Neural progenitor cell (in vitro differentiated cells): ENCODE data around the gene ABCD3. TPM values are rescaled to one million over a fixed set of nuclear protein-coding genes. Genes with fewer than 3 reads are reported as not detected.

Experiments
- DNase-seq: peaks from one replicate; pipeline ENCODE4 v3.0.0-alpha.2; 2016; ENCODE audit warnings: low spot score
- H2AFZ ChIP-seq: fragments of 200-600 bp; sonication (generic); replicated peaks from 2 replicates; pipeline ENCODE4 v1.6.1; 2016; ENCODE audit warnings: antibody characterized with exemption
- H3F3A ChIP-seq: fragments of 200-600 bp; sonication (generic); 2 replicates; pipeline ENCODE4 v1.6.1; 2016; ENCODE audit warnings: antibody characterized with exemption, low read depth
- H3K27ac ChIP-seq: fragments of 200-600 bp; sonication (generic); 2 replicates; pipeline ENCODE4 v1.5.1; 2016; ENCODE audit warnings: mild to moderate bottlenecking
- H3K27me3 ChIP-seq: fragments of 200-600 bp; sonication (generic); 2 replicates; pipeline ENCODE4 v1.6.1; 2016; ENCODE audit warnings: mild to moderate bottlenecking, moderate library complexity
- H3K36me3 ChIP-seq: fragments of 200-600 bp; sonication (generic); 2 replicates; pipeline ENCODE4 v1.5.1; 2016
- H3K4me1 ChIP-seq: fragments of 200-600 bp; sonication (generic); 2 replicates; pipeline ENCODE4 v1.6.1; 2016; ENCODE audit warnings: mixed run types
- H3K4me2 ChIP-seq: fragments of 200-600 bp; sonication (generic); 2 replicates; pipeline ENCODE4 v1.6.1; 2016
- H3K4me3 ChIP-seq: fragments of 200-600 bp; sonication (generic); 2 replicates; pipeline ENCODE4 v1.5.1; 2016
- H3K79me2 ChIP-seq: fragments of 200-600 bp; sonication (generic); 2 replicates; pipeline ENCODE4 v1.6.1; 2016; ENCODE audit warnings: low read depth
- H3K9ac ChIP-seq: fragments of 200-600 bp; sonication (generic); 2 replicates; pipeline ENCODE4 v1.6.1; 2016
- H3K9me3 ChIP-seq: fragments of 200-600 bp; sonication (generic); 2 replicates; pipeline ENCODE4 v1.5.1; 2016; ENCODE audit warnings: low read depth
- H4K20me1 ChIP-seq: fragments of 200-600 bp; sonication (generic); 2 replicates; pipeline ENCODE4 v1.6.1; 2016; ENCODE audit warnings: low read depth
- H3K27ac Mint-ChIP-seq: 3 replicates; pipeline ENCODE4 v1.8.0; 2021; ENCODE audit warnings: mixed read lengths
- H3K27me3 Mint-ChIP-seq: 2 replicates; pipeline ENCODE4 v1.8.0; 2022; ENCODE audit warnings: low read depth, mild to moderate bottlenecking, inconsistent platforms, moderate library complexity, mixed read lengths; ENCODE audit not compliant: insufficient read depth
- H3K36me3 Mint-ChIP-seq: 3 replicates; pipeline ENCODE4 v1.8.0; 2021; ENCODE audit warnings: mixed read lengths
- H3K4me1 Mint-ChIP-seq: 3 replicates; pipeline ENCODE4 v1.8.0; 2021; ENCODE audit warnings: mixed read lengths
- H3K4me3 Mint-ChIP-seq: 3 replicates; pipeline ENCODE4 v1.8.0; 2021; ENCODE audit warnings: mild to moderate bottlenecking, moderate library complexity, mixed read lengths
- H3K9me3 Mint-ChIP-seq: 3 replicates; pipeline ENCODE4 v1.8.0; 2020; ENCODE audit warnings: mixed read lengths
- CTCF ChIP-seq: fragments of 200-600 bp; sonication (generic); IDR thresholded peaks from 2 replicates; pipeline ENCODE4 v1.5.1; 2017; ENCODE audit warnings: antibody characterized with exemption, mild to moderate bottlenecking
- EZH2 ChIP-seq: fragments of 200-600 bp; sonication (generic); IDR thresholded peaks from 2 replicates; pipeline ENCODE4 v1.6.1; 2017; ENCODE audit warnings: antibody characterized with exemption, mild to moderate bottlenecking, moderate library complexity
- EZH2phosphoT487 ChIP-seq: fragments of 200-600 bp; sonication (generic); IDR thresholded peaks from 2 replicates; pipeline ENCODE4 v1.6.1; 2017; ENCODE audit warnings: antibody characterized with exemption
- total RNA-seq: library from RNA; depleted of rRNA; stranded (reverse); fragments of >200 nt; gene quantifications from 2 replicates; pipeline ENCODE4 v1.2.3, GENCODE V29; 2015; ENCODE audit warnings: low replicate concordance

ABCD3 gene
- total RNA-seq, 1 donor from 2014 or later, result 45.1 TPM

- peaks cover 26% of the 10 kb centered on the region for H3K36me3 ChIP-seq
- H4K20me1 ChIP-seq, result no peaks in the 10 kb centered on the region
- no peak overlapping the region for H3K9ac ChIP-seq
- no peaks in the 10 kb centered on the region for H3K27me3 ChIP-seq
- no peaks in the 10 kb centered on the region for H3K4me1 ChIP-seq
- no peak overlapping the region for H3K4me2 ChIP-seq
- H3K4me1 Mint-ChIP-seq, result no peaks in the 10 kb centered on the region
- no peaks in the 10 kb centered on the region for H3K9me3 Mint-ChIP-seq
- H3K36me3 Mint-ChIP-seq, result peaks cover 23% of the 10 kb centered on the region
- H2AFZ ChIP-seq, result no peak overlapping the region
- no peak for DNase-seq
- H3K27ac Mint-ChIP-seq, result no peak overlapping the region
- H3K4me3 ChIP-seq, result no peak overlapping the region
- TF ChIP-seq CTCF (no peak), EZH2phosphoT487 (no peak), EZH2 (no peak)
- no peaks in the 10 kb centered on the region for H3F3A ChIP-seq
- no peaks in the 10 kb centered on the region for H3K79me2 ChIP-seq
- H3K27me3 Mint-ChIP-seq, result no peaks in the 10 kb centered on the region
- H3K27ac ChIP-seq, result no peak overlapping the region
- no peaks in the 10 kb centered on the region for H3K9me3 ChIP-seq
- no peak overlapping the region for H3K4me3 Mint-ChIP-seq
These were observed 78.0 kb downstream of the ABCD3 start for GRCh38 chr1:94496076-94496755.

- Mint-ChIP-seq H3K9me3 (no peaks in the 10 kb centered on the region), H3K4me3 (no peak overlapping the region), H3K27me3 (no peaks in the 10 kb centered on the region), H3K27ac (no peak overlapping the region), H3K4me1 (no peaks in the 10 kb centered on the region), H3K36me3 (peaks cover 30% of the 10 kb centered on the region)
- H3K9me3 ChIP-seq, result no peaks in the 10 kb centered on the region
- H4K20me1 ChIP-seq, result no peaks in the 10 kb centered on the region
- no peaks in the 10 kb centered on the region for H3F3A ChIP-seq
- H3K9ac ChIP-seq, result no peak overlapping the region
- peaks cover 26% of the 10 kb centered on the region for H3K36me3 ChIP-seq
- H3K4me2 ChIP-seq, result no peak overlapping the region
- H3K4me3 ChIP-seq, result no peak overlapping the region
- no peak for DNase-seq
- H2AFZ ChIP-seq, result no peak overlapping the region
- no peak overlapping the region for H3K27ac ChIP-seq
- no peaks in the 10 kb centered on the region for H3K27me3 ChIP-seq
- H3K79me2 ChIP-seq, result no peaks in the 10 kb centered on the region
- TF ChIP-seq EZH2phosphoT487 (no peak), CTCF (no peak), EZH2 (no peak)
- H3K4me1 ChIP-seq, result no peaks in the 10 kb centered on the region
These were observed 83.2 kb downstream of the ABCD3 start for GRCh38 chr1:94501426-94501825.

GRCh38 chr1:94501935-94502334 lies 83.7 kb downstream of the ABCD3 start:
- H3K27me3 Mint-ChIP-seq, result no peaks in the 10 kb centered on the region

More at GRCh38 chr1:94501935-94502334, 83.7 kb downstream of the ABCD3 start:
- Histone ChIP-seq H3K4me3 (no peak overlapping the region), H3K4me2 (no peak overlapping the region), H3K27ac (no peak overlapping the region), H3K9me3 (no peaks in the 10 kb centered on the region), H2AFZ (no peak overlapping the region), H3K4me1 (no peaks in the 10 kb centered on the region), H3K79me2 (no peaks in the 10 kb centered on the region), H3K36me3 (peaks cover 26% of the 10 kb centered on the region), H3F3A (no peaks in the 10 kb centered on the region), H3K9ac (no peak overlapping the region), H3K27me3 (no peaks in the 10 kb centered on the region), H4K20me1 (no peaks in the 10 kb centered on the region)
- no peak overlapping the region for H3K4me3 Mint-ChIP-seq
- no peak overlapping the region for H3K27ac Mint-ChIP-seq
- H3K4me1 Mint-ChIP-seq, result no peaks in the 10 kb centered on the region
- no peak for TF ChIP-seq EZH2phosphoT487
- no peak for TF ChIP-seq EZH2
- no peak for TF ChIP-seq CTCF
- H3K36me3 Mint-ChIP-seq, result peaks cover 31% of the 10 kb centered on the region
- H3K9me3 Mint-ChIP-seq, result no peaks in the 10 kb centered on the region
- no peak for DNase-seq
